ENCODE results near the gene CTNNA2. TPM values are rescaled to one million over a fixed set of nuclear protein-coding genes. Genes with fewer than 3 reads are reported as not detected.

Gene CTNNA2
- polyA plus RNA-seq, 1 of the 3 experiments (the other 2 are of a cell fraction), result 0.30 TPM

GRCh38 chr2:80624062-80624461 is 1111.2 kb downstream of the CTNNA2 start:
- no peak overlapping the region for H3K4me2 ChIP-seq
- no peak overlapping the region for H3K27ac ChIP-seq (ENCODE audit: low read depth in 2 of 2, low read length in 1 of 2)
- no peaks in the 10 kb centered on the region for H4K20me1 ChIP-seq (ENCODE audit: insufficient read depth)
- no peak overlapping the region for H3K9ac ChIP-seq
- no peak for TF ChIP-seq MEF2A (IDR thresholded peaks at IDR 0.05; ENCODE audit: borderline replicate concordance, low read depth)
- TF ChIP-seq EZH2phosphoT487 (IDR thresholded peaks at IDR 0.05; ENCODE audit: borderline replicate concordance, low read depth), result no peak
- TF ChIP-seq POLR2AphosphoS5 (IDR thresholded peaks at IDR 0.05; ENCODE audit: low read depth, low read length), result no peak
- TF ChIP-seq TCF12 (IDR thresholded peaks at IDR 0.05), result no peak
- TF ChIP-seq REST (IDR thresholded peaks at IDR 0.05; ENCODE audit: low read depth, low read length), result no peak
- no peak for TF ChIP-seq NFIC (IDR thresholded peaks at IDR 0.05; ENCODE audit: borderline replicate concordance)
- TF ChIP-seq GABPA (IDR thresholded peaks at IDR 0.05; ENCODE audit: low read depth), result no peak
- no peak for TF ChIP-seq CHD2 (IDR thresholded peaks at IDR 0.05; ENCODE audit: low read length, partially characterized antibody)
- TF ChIP-seq PBX3 (IDR thresholded peaks at IDR 0.05), result no peak
- TF ChIP-seq FOXM1 (IDR thresholded peaks at IDR 0.05; ENCODE audit: low read depth), result no peak
- no peak for TF ChIP-seq FOSL2 (IDR thresholded peaks at IDR 0.05; ENCODE audit: borderline replicate concordance, low read depth)
- TF ChIP-seq EP300 (IDR thresholded peaks at IDR 0.05; ENCODE audit: borderline replicate concordance in 1 of 2, low read depth in 1 of 2, low read length in 1 of 2), result no peak
- no peak for TF ChIP-seq SMC3 (IDR thresholded peaks at IDR 0.05; ENCODE audit: low read depth, low read length)
- TF ChIP-seq YY1 (IDR thresholded peaks at IDR 0.05; ENCODE audit: low read depth), result no peak
- no peak for TF ChIP-seq CTCF (IDR thresholded peaks at IDR 0.05)
- TF ChIP-seq USF1 (IDR thresholded peaks at IDR 0.05; ENCODE audit: borderline replicate concordance, low read depth), result no peak
- no peak for TF ChIP-seq NRF1 (IDR thresholded peaks at IDR 0.05; ENCODE audit: low read depth, low read length)
- no peak for TF ChIP-seq RFX5 (IDR thresholded peaks at IDR 0.05; ENCODE audit: low read length)
- TF ChIP-seq TAF1 (IDR thresholded peaks at IDR 0.05; ENCODE audit: borderline replicate concordance, low read depth, low read length), result no peak
- no peak for TF ChIP-seq RXRA (IDR thresholded peaks at IDR 0.05; ENCODE audit: borderline replicate concordance, low read depth)
- H2AFZ ChIP-seq (ENCODE audit: low read depth), result no peak overlapping the region
- H3K9me2 ChIP-seq, result no peaks in the 10 kb centered on the region
- CTCF ChIA-PET, result no interaction called here
- H3K4me1 ChIP-seq (ENCODE audit: control insufficient read depth in 1 of 2, insufficient read depth in 2 of 2, low read depth in 1 of 2, low read length in 1 of 2), result no peaks in the 10 kb centered on the region
- H3K27me3 ChIP-seq (ENCODE audit: insufficient read depth), result no peaks in the 10 kb centered on the region
- H3K9me3 ChIP-seq, result no peaks in the 10 kb centered on the region
- no peaks in the 10 kb centered on the region for H3K79me2 ChIP-seq (ENCODE audit: insufficient read depth)
- DNase-seq, result no peak
- H3F3A ChIP-seq (replicated peaks; ENCODE audit: insufficient read depth), result no peaks in the 10 kb centered on the region
- POLR2A ChIA-PET, result no interaction called here
- 7% methylated on average over 3 of the region's 3 CpGs for WGBS (ENCODE audit: low lambda C conversion rate)
- no peak overlapping the region for H3K4me3 ChIP-seq (ENCODE audit: low read depth in 2 of 2, low read length in 1 of 2)
- no peaks in the 10 kb centered on the region for H3K36me3 ChIP-seq (replicated peaks in 1 of 2; ENCODE audit: control insufficient read depth in 1 of 2, insufficient read depth in 2 of 2, low read length in 1 of 2)

Data from SK-N-SH (cell line).